GM23338 (cell line): ENCODE data around the gene TTC13. TPM values are rescaled to one million over a fixed set of nuclear protein-coding genes. Genes with fewer than 3 reads are reported as not detected.

ENCODE experiments used
- ATAC-seq: fragments of 200-7000 bp; cut with Tn5 transposase; 3 replicates; pipeline ENCODE4 v1.9.1; 2020
- DNase-seq: peaks from one replicate; pipeline ENCODE4 v3.0.0-alpha.2; 2015; ENCODE audit warnings: low spot score
- H2AFZ ChIP-seq: fragments of 200-600 bp; sonication (generic); 2 replicates; pipeline ENCODE4 v1.8.0; 2016; ENCODE audit warnings: antibody characterized with exemption, mild to moderate bottlenecking, moderate library complexity
- H3F3A ChIP-seq: fragments of 200-600 bp; sonication (generic); replicated peaks from 2 replicates; pipeline ENCODE4 v1.8.0; 2017; ENCODE audit warnings: antibody characterized with exemption, mixed run types, low read depth
- H3K27ac ChIP-seq: fragments of 200-600 bp; sonication (generic); 2 replicates; pipeline ENCODE4 v1.6.1; 2016; ENCODE audit warnings: low read depth
- H3K27me3 ChIP-seq: fragments of 200-600 bp; sonication (generic); 2 replicates; pipeline ENCODE4 v1.8.0; 2016; ENCODE audit warnings: mild to moderate bottlenecking, mixed run types, moderate library complexity; ENCODE audit not compliant: insufficient read depth
- H3K36me3 ChIP-seq: fragments of 200-600 bp; sonication (generic); 2 replicates; pipeline ENCODE4 v1.8.0; 2016; ENCODE audit warnings: mild to moderate bottlenecking; ENCODE audit not compliant: insufficient read depth
- H3K4me1 ChIP-seq: fragments of 200-600 bp; sonication (generic); 2 replicates; pipeline ENCODE4 v1.8.0; 2016; ENCODE audit warnings: mild to moderate bottlenecking, moderate library complexity; ENCODE audit not compliant: insufficient read depth
- H3K4me2 ChIP-seq: fragments of 200-600 bp; sonication (generic); 2 replicates; pipeline ENCODE4 v1.7.1; 2017; ENCODE audit warnings: mixed run types
- H3K4me3 ChIP-seq: fragments of 200-600 bp; sonication (generic); 2 replicates; pipeline ENCODE4 v1.6.1; 2016; ENCODE audit warnings: mixed run types
- H3K79me2 ChIP-seq: fragments of 200-600 bp; sonication (generic); replicated peaks from 2 replicates; pipeline ENCODE4 v1.8.0; 2017; ENCODE audit warnings: mild to moderate bottlenecking; ENCODE audit not compliant: insufficient read depth
- H3K9me2 ChIP-seq: fragments of 200-600 bp; sonication (generic); 2 replicates; pipeline ENCODE4 v1.8.0; 2017; ENCODE audit not compliant: insufficient read depth
- H4K20me1 ChIP-seq: fragments of 200-600 bp; sonication (generic); replicated peaks from 2 replicates; pipeline ENCODE4 v1.8.0; 2017; ENCODE audit warnings: mild to moderate bottlenecking; ENCODE audit not compliant: insufficient read depth
- H3K27ac Mint-ChIP-seq: 2 replicates; pipeline ENCODE4 v1.8.0; 2020; ENCODE audit warnings: inconsistent platforms, mild to moderate bottlenecking, moderate library complexity, mixed read lengths
- H3K27me3 Mint-ChIP-seq: 3 replicates; pipeline ENCODE4 v1.8.0; 2022; ENCODE audit warnings: low read depth, mild to moderate bottlenecking, moderate library complexity, mixed read lengths, inconsistent platforms; ENCODE audit not compliant: insufficient read depth, poor library complexity
- H3K36me3 Mint-ChIP-seq: 3 replicates; pipeline ENCODE4 v1.8.0; 2021; ENCODE audit warnings: low read depth, mild to moderate bottlenecking, inconsistent platforms, moderate library complexity, mixed read lengths
- H3K4me1 Mint-ChIP-seq: 3 replicates; pipeline ENCODE4 v1.8.0; 2020; ENCODE audit warnings: mild to moderate bottlenecking, inconsistent platforms, mixed read lengths
- H3K4me3 Mint-ChIP-seq: 3 replicates; pipeline ENCODE4 v1.8.0; 2021; ENCODE audit warnings: moderate library complexity, mild to moderate bottlenecking, inconsistent platforms, mixed read lengths
- H3K9me3 Mint-ChIP-seq: 3 replicates; pipeline ENCODE4 v1.8.0; 2020; ENCODE audit warnings: moderate library complexity, mild to moderate bottlenecking, inconsistent platforms, mixed read lengths
- CREB1 ChIP-seq: fragments of 250-450 bp; sonication (Bioruptor Pico); IDR thresholded peaks from 2 replicates; pipeline ENCODE4 v1.5.0; 2020; ENCODE audit warnings: low read depth, mild to moderate bottlenecking, moderate library complexity
- CTCF ChIP-seq, 2 experiments: fragments of 200-600 bp in 1 of 2; sonication (generic) in 1 of 2; conservative IDR thresholded peaks; 2 replicates each; pipeline versions ENCODE4 v1.5.1 to v1.6.1; 2016 to 2017; ENCODE audit warnings: antibody characterized with exemption in 2 of 2, low read depth in 2 of 2, mild to moderate bottlenecking in 2 of 2, moderate library complexity in 1 of 2
- ETS1 ChIP-seq: IDR thresholded peaks from 2 replicates; pipeline ENCODE4 v1.6.1; 2016; ENCODE audit warnings: antibody characterized with exemption
- EZH2 ChIP-seq: fragments of 200-600 bp; sonication (generic); IDR thresholded peaks from one replicate; pipeline ENCODE4 v1.8.0; 2017; ENCODE audit warnings: antibody characterized with exemption, mild to moderate bottlenecking, low read depth; ENCODE audit not compliant: unreplicated experiment
- EZH2phosphoT487 ChIP-seq: fragments of 200-600 bp; sonication (generic); IDR thresholded peaks from one replicate; pipeline ENCODE4 v1.8.1; 2018; ENCODE audit warnings: antibody characterized with exemption; ENCODE audit not compliant: unreplicated experiment
- JUNB ChIP-seq: IDR thresholded peaks from one replicate; pipeline ENCODE4 v1.6.1; 2016; ENCODE audit warnings: antibody characterized with exemption; ENCODE audit not compliant: unreplicated experiment
- NANOG ChIP-seq: IDR thresholded peaks from 2 replicates; pipeline ENCODE4 v1.6.1; 2016; ENCODE audit warnings: antibody characterized with exemption, borderline replicate concordance
- POLR2AphosphoS5 ChIP-seq: IDR thresholded peaks from 2 replicates; pipeline ENCODE4 v1.6.1; 2016; ENCODE audit warnings: antibody characterized with exemption, low read depth
- REST ChIP-seq: IDR thresholded peaks from one replicate; pipeline ENCODE4 v1.6.1; 2018; ENCODE audit warnings: antibody characterized with exemption; ENCODE audit not compliant: unreplicated experiment
- STAT1 ChIP-seq: IDR thresholded peaks from one replicate; pipeline ENCODE4 v1.6.1; 2016; ENCODE audit warnings: antibody characterized with exemption; ENCODE audit not compliant: unreplicated experiment
- ZNF114 ChIP-seq: fragments of 250-450 bp; sonication (Bioruptor Pico); IDR thresholded peaks from 2 replicates; pipeline ENCODE4 v1.5.0; 2020; ENCODE audit warnings: mild to moderate bottlenecking, moderate library complexity
- ZNF331 ChIP-seq: fragments of 250-450 bp; sonication (Bioruptor Pico); IDR thresholded peaks from 2 replicates; pipeline ENCODE4 v1.5.0; 2020; ENCODE audit warnings: low read depth, mild to moderate bottlenecking, moderate library complexity
- ZNF462 ChIP-seq: fragments of 250-450 bp; sonication (Bioruptor Pico); IDR thresholded peaks from 2 replicates; pipeline ENCODE4 v1.5.0; 2020; ENCODE audit warnings: mild to moderate bottlenecking, moderate library complexity
- polyA plus RNA-seq: library from polyadenylated mRNA; unstranded; fragments of >200 nt; fragmentation: Nextera tagmentation; extraction: Ambion mirVana; gene quantifications from 2 replicates; pipeline ENCODE4 v1.2.1, GENCODE V29; 2016
- total RNA-seq: library from RNA; depleted of rRNA; stranded (reverse); fragments of >200 nt; shearing (Covaris generic); gene quantifications from 2 replicates; pipeline ENCODE4 v1.2.3, GENCODE V29; 2014

Gene TTC13
- total and polyA plus RNA-seq, 2 experiments from 2014 or later, result 3.8 to 9.4 TPM

GRCh38 chr1:231027971-231028370 lies 49.3 kb upstream of the TTC13 start:
- H3K4me2 ChIP-seq, result no peak overlapping the region
- no peak overlapping the region for H3K4me3 Mint-ChIP-seq

More at GRCh38 chr1:231027971-231028370, 49.3 kb upstream of the TTC13 start:
- Mint-ChIP-seq H3K36me3 (no peaks in the 10 kb centered on the region), H3K9me3 (no peaks in the 10 kb centered on the region), H3K27ac (no peak overlapping the region), H3K27me3 (peaks cover 14% of the 10 kb centered on the region), H3K4me1 (peaks cover 8% of the 10 kb centered on the region)
- Histone ChIP-seq H3K4me3 (no peak overlapping the region), H3K27me3 (no peaks in the 10 kb centered on the region), H3F3A (no peaks in the 10 kb centered on the region), H4K20me1 (no peaks in the 10 kb centered on the region; the same call in 1 of the 2 replicates), H3K79me2 (no peaks in the 10 kb centered on the region), H3K36me3 (no peaks in the 10 kb centered on the region), H2AFZ (no peak overlapping the region), H3K4me1 (no peaks in the 10 kb centered on the region), H3K27ac (no peak overlapping the region), H3K9me2 (no peaks in the 10 kb centered on the region)
- TF ChIP-seq REST (no peak), CREB1 (CRISPR knock-in tag) (no peak), EZH2phosphoT487 (no peak), POLR2AphosphoS5 (no peak), EZH2 (no peak), NANOG (no peak), CTCF (conservative IDR thresholded peaks at IDR 0.05; ENCODE audit: low read depth in 2 of 2) (no peak), ZNF462 (CRISPR knock-in tag) (no peak), ZNF331 (no peak), ETS1 (no peak), ZNF114 (CRISPR knock-in tag) (no peak), JUNB (no peak), STAT1 (no peak)
- DNase-seq (no peak), ATAC-seq (no peak; the same call in 2 of the 3 replicates)
